Measurements from ENCODE around the gene ADGRF4. TPM values are rescaled to one million over a fixed set of nuclear protein-coding genes. Genes with fewer than 3 reads are reported as not detected.

The ADGRF4 gene
- total and polyA plus RNA-seq, 9 of the 15 experiments (the other 6 are each of a cell fraction or from before 2014, with no cell fraction given), result not detected

DNA sequence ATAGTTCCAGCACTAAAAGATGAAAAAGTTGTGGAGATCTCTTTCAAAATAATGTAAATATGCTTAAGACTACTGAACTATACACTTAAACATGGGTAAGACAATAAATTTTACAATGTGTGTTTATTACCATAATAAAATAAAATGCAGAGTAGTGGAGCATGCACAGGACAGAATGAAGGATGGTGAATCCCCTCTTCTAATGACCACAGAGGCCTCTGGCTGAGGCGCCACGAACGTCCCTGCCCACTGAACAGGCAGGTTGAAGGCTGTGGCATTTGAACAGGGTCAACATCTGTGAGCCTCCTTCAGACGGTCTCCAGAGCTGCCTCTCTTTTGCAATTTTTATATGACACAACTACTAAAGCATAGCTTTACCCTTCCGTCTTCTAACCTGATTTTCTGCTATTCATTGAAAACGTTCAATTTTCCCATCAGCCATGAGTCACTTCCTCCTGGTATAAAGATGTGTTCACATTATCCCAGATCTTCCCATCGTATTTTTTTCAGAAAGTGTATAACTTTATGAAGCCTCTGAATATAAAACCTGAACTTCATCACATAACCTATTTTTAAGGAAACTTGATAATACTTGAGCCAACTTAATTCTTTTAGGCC is 37.8 kb downstream of the ADGRF4 start:
- Histone ChIP-seq H2AFZ (ENCODE audit: low read depth, low read length) (no peak overlapping the region), H3K27me3 (ENCODE audit: control insufficient read depth in 2 of 2, insufficient read depth in 2 of 2, low read length in 2 of 2) (no peaks in the 10 kb centered on the region), H3K9me1 (ENCODE audit: control insufficient read depth, insufficient read depth, low read length) (no peaks in the 10 kb centered on the region), H3K4me3 (no peak overlapping the region), H3K36me3 (ENCODE audit: control insufficient read depth, insufficient read depth, low read length) (no peaks in the 10 kb centered on the region), H3K9ac (ENCODE audit: insufficient read depth in 1 of 2, low read depth in 2 of 2, low read length in 2 of 2) (no peak overlapping the region), H3K9me3 (replicated peaks; ENCODE audit: control insufficient read depth, insufficient read depth, low read depth, low read length) (no peaks in the 10 kb centered on the region), H4K20me1 (replicated peaks; ENCODE audit: control insufficient read depth, insufficient read depth, low read length) (no peaks in the 10 kb centered on the region), H3K4me2 (ENCODE audit: insufficient read depth, low read length) (no peak overlapping the region), H3K4me1 (replicated peaks in 1 of 2; ENCODE audit: control insufficient read depth in 2 of 2, insufficient read depth in 2 of 2, low read length in 2 of 2) (no peaks in the 10 kb centered on the region), H3K27ac (ENCODE audit: extremely low read depth, low read depth, low read length) (no peak overlapping the region), H3K79me2 (ENCODE audit: control insufficient read depth, insufficient read depth, low read length) (no peaks in the 10 kb centered on the region)
- in situ Hi-C loops (cut with MboI) (no loop called here), intact Hi-C loops (cut with micrococcal nuclease) (no loop called here)
- ChIA-PET POLR2A (interaction anchor here (0.6 kb wide), 1 partner anchor 1165 kb away, joined by 3 read pairs; no protein-coding TSS in a partner anchor), CTCF (ENCODE audit: low intra/inter-chr PET ratio) (interaction anchor here (3.3 kb wide), 1 partner anchor 105 kb away, joined by 19 read pairs; no protein-coding TSS in a partner anchor)
- no TSS peak for BruUV-seq (replicated peaks)
- FAIRE-seq (no peak), DNase-seq (ENCODE audit: extremely low read depth in 1 of 4, low spot score in 3 of 4) (no peak), ATAC-seq (no peak)
- whole genome bisulfite sequencing (ENCODE audit: insufficient coverage, low coverage, missing lambda C conversion rate), result 0% methylated on average over 7 of the region's 7 CpGs
- no peak for TF ChIP-seq CCNT2 (IDR thresholded peaks at IDR 0.05; ENCODE audit: borderline replicate concordance, extremely low read depth, insufficient read length, low read depth, low read length)
- no peak for TF ChIP-seq ZNF347 (CRISPR knock-in tag; IDR thresholded peaks at IDR 0.05; ENCODE audit: low read depth)
- no peak for TF ChIP-seq SMC3 (conservative IDR thresholded peaks at IDR 0.05; ENCODE audit: insufficient read depth, low read depth, low read length)
- TF ChIP-seq, protein P1, sequence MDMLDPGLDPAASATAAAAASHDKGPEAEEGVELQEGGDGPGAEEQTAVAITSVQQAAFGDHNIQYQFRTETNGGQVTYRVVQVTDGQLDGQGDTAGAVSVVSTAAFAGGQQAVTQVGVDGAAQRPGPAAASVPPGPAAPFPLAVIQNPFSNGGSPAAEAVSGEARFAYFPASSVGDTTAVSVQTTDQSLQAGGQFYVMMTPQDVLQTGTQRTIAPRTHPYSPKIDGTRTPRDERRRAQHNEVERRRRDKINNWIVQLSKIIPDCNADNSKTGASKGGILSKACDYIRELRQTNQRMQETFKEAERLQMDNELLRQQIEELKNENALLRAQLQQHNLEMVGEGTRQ (CRISPR knock-in tag; IDR thresholded peaks at IDR 0.05), result no peak
- TF ChIP-seq FOXP4 (CRISPR knock-in tag; IDR thresholded peaks at IDR 0.05; ENCODE audit: borderline replicate concordance), result no peak
- no peak for TF ChIP-seq RFX5 (IDR thresholded peaks at IDR 0.05; ENCODE audit: low read depth, low read length)
- no peak for TF ChIP-seq ZNF143 (CRISPR knock-in tag; IDR thresholded peaks at IDR 0.05)
- no peak for TF ChIP-seq ATF6 (CRISPR knock-in tag; IDR thresholded peaks at IDR 0.05)
- no peak for TF ChIP-seq KHSRP (IDR thresholded peaks at IDR 0.05)
- TF ChIP-seq CEBPG (CRISPR knock-in tag; IDR thresholded peaks at IDR 0.05), result no peak
- no peak for TF ChIP-seq CEBPG (tag; conservative IDR thresholded peaks at IDR 0.05 in 1 of 2, IDR thresholded peaks at IDR 0.05 in 1 of 2)
- no peak for TF ChIP-seq NONO (IDR thresholded peaks at IDR 0.05; ENCODE audit: low read depth in 2 of 2, low read length in 1 of 2)
- no peak for TF ChIP-seq SRSF9 (IDR thresholded peaks at IDR 0.05; ENCODE audit: borderline replicate concordance, low read depth, low read length)
- TF ChIP-seq ZNF3 (CRISPR knock-in tag; IDR thresholded peaks at IDR 0.05), result no peak

All from K562 (cell line).